NB4 (cell line): ENCODE results near the gene PHACTR1.

Experiments
- CTCF ChIP-seq: IDR thresholded peaks from one replicate; pipeline ENCODE4 v1.5.1; 2012; ENCODE audit warnings: low read depth, low read length
- POLR2A ChIP-seq: IDR thresholded peaks from 2 replicates; pipeline ENCODE4 v1.6.1; 2011; ENCODE audit warnings: mild to moderate bottlenecking; ENCODE audit not compliant: insufficient read length; ENCODE audit errors: extremely low read depth

- no peak for TF ChIP-seq POLR2A
- no peak for TF ChIP-seq CTCF
These were observed 611.1 kb downstream of the PHACTR1 start for GRCh38 chr6:13327691-13328075.
